ENCODE results near the gene NREP.

- TF ChIP-seq EZH2 (IDR thresholded peaks at IDR 0.05) = no peak
- no peak for TF ChIP-seq ZFX (IDR thresholded peaks at IDR 0.05)
- TF ChIP-seq RAD21 (IDR thresholded peaks at IDR 0.05; ENCODE audit: low read depth) = no peak
- TF ChIP-seq YY1 (IDR thresholded peaks at IDR 0.05; ENCODE audit: extremely low read depth, insufficient replicate concordance, low read depth, low read length) = no peak
- TF ChIP-seq CTCF (IDR thresholded peaks at IDR 0.05 in 2 of 3, conservative IDR thresholded peaks at IDR 0.05 in 1 of 3; ENCODE audit: borderline replicate concordance in 1 of 3, insufficient read depth in 1 of 3, low read depth in 2 of 3, low read length in 2 of 3) = no peak
These were observed 37.2 kb downstream of the NREP start for GRCh38 chr5:111719773-111720172.
